Type B pancreatic cell (in vitro differentiated cells): ENCODE measurements around the gene GRM4. TPM values are rescaled to one million over a fixed set of nuclear protein-coding genes. Genes with fewer than 3 reads are reported as not detected.
"Not testable (repeated sequence)": the region's sequence is repeated elsewhere in the genome, so short reads cannot be mapped to it uniquely, and the experiment has no call there.

Experiments
- DNase-seq: peaks from one replicate; pipeline ENCODE4 v3.0.0; 2021; ENCODE audit warnings: mixed read lengths; ENCODE audit not compliant: unreplicated experiment; ENCODE audit errors: extremely low spot score
- H3K27ac Mint-ChIP-seq: 2 replicates; pipeline ENCODE4 v1.8.0; 2021; ENCODE audit warnings: mild to moderate bottlenecking, mixed read lengths
- H3K27me3 Mint-ChIP-seq: 2 replicates; pipeline ENCODE4 v1.8.0; 2021; ENCODE audit warnings: mixed read lengths
- H3K36me3 Mint-ChIP-seq: 2 replicates; pipeline ENCODE4 v1.8.0; 2021; ENCODE audit warnings: mixed read lengths
- H3K4me1 Mint-ChIP-seq: one replicate; pipeline ENCODE4 v1.8.0; 2021; ENCODE audit warnings: mixed read lengths; ENCODE audit not compliant: unreplicated experiment
- H3K4me3 Mint-ChIP-seq: 2 replicates; pipeline ENCODE4 v1.8.0; 2021; ENCODE audit warnings: mild to moderate bottlenecking, mixed read lengths
- H3K9me3 Mint-ChIP-seq: 2 replicates; pipeline ENCODE4 v1.8.0; 2021; ENCODE audit warnings: mixed read lengths
- long read RNA-seq: library from polyadenylated mRNA; unstranded; transcript quantifications from one replicate; pipeline ENCODE4 v2.0.0, GENCODE V29; 2020
- total RNA-seq: library from RNA; stranded (reverse); gene quantifications from 2 replicates; pipeline ENCODE4 v1.2.1, GENCODE V29; 2021; ENCODE audit warnings: low replicate concordance
- TF ChIP-seq, protein P1 (sequence below): fragments of 200-600 bp; sonication (generic); conservative IDR thresholded peaks from 2 replicates; pipeline ENCODE4 v1.5.0; 2021; ENCODE audit warnings: antibody characterized with exemption, mild to moderate bottlenecking

GRM4 gene
- 2.2 and 4.2 TPM in 2 replicates for total RNA-seq
- long read RNA-seq: 0 reads

DNA sequence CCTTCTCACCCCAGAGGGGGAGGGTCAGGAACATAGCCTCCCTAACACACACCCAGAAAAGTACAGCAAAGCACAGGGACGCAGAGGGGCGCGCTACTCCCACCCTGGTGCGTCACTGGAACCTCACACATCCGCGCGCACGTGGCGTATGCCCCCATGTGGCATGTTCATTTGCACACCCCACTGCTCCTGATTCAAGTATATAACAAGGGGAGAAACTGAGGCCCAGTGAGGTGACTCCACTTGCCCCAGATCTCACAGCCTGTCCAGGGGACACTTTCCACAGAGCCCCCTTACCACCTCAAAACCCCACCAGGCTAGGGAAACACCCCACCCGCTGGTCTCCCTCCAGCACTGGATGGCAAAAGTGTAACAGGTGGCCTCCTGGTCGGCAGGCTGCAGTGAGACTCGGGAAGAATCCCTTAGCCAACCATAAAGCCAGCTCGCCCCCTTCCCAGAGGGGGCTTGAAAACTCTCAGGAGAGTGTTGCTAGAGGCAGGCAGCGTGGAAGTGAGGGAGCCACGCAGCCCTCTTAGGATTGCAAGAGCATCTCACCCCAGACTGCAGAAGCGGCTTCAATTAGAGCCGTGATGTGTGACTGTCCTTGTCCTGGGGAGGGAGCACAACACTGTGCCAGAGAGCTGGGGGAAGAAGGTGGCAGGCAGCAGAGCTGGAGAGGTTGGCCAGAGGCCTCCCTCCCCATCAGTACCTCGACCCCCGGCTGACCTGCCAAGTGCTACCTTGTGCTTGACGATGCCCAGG lies at the start of gene GRM4:
Gene GRM4, minus strand, starts transcription at position 67 of the 762 bp plus-strand sequence. CDS start 12,591 bp downstream, outside the sequence.
- Mint-ChIP-seq H3K27me3 (peaks cover 80% of the 10 kb centered on the region), H3K4me3 (peak within 1 kb of the TSS; percentile 80), H3K27ac (no peak within 1 kb of the TSS), H3K4me1 (peaks cover 7% of the 10 kb centered on the region), H3K9me3 (no peaks in the 10 kb centered on the region), H3K36me3 (no peaks in the 10 kb centered on the region)
- TF ChIP-seq, protein P1, sequence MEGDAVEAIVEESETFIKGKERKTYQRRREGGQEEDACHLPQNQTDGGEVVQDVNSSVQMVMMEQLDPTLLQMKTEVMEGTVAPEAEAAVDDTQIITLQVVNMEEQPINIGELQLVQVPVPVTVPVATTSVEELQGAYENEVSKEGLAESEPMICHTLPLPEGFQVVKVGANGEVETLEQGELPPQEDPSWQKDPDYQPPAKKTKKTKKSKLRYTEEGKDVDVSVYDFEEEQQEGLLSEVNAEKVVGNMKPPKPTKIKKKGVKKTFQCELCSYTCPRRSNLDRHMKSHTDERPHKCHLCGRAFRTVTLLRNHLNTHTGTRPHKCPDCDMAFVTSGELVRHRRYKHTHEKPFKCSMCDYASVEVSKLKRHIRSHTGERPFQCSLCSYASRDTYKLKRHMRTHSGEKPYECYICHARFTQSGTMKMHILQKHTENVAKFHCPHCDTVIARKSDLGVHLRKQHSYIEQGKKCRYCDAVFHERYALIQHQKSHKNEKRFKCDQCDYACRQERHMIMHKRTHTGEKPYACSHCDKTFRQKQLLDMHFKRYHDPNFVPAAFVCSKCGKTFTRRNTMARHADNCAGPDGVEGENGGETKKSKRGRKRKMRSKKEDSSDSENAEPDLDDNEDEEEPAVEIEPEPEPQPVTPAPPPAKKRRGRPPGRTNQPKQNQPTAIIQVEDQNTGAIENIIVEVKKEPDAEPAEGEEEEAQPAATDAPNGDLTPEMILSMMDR: no peak
- no peak for DNase-seq

GRCh38 chr6:34194772-34195171 lies 48.9 kb upstream of the GRM4 start:
- TF ChIP-seq, protein P1: no peak
- Mint-ChIP-seq H3K36me3 (no peaks in the 10 kb centered on the region), H3K4me3 (no peak overlapping the region), H3K9me3 (no peaks in the 10 kb centered on the region), H3K4me1 (no peaks in the 10 kb centered on the region), H3K27ac (no peak overlapping the region), H3K27me3 (peaks cover 8% of the 10 kb centered on the region)
- no peak for DNase-seq

GRCh38 chr6:34190504-34191122 lies 44.7 kb upstream of the GRM4 start:
- no peaks in the 10 kb centered on the region for H3K9me3 Mint-ChIP-seq
- no peaks in the 10 kb centered on the region for H3K36me3 Mint-ChIP-seq
- TF ChIP-seq, protein P1: no peak
- DNase-seq: no peak
- peaks cover 5% of the 10 kb centered on the region for H3K27me3 Mint-ChIP-seq
- H3K4me3 Mint-ChIP-seq: no peak overlapping the region
- H3K4me1 Mint-ChIP-seq: no peaks in the 10 kb centered on the region
- no peak overlapping the region for H3K27ac Mint-ChIP-seq

- no peaks in the 10 kb centered on the region for H3K9me3 Mint-ChIP-seq
- no peaks in the 10 kb centered on the region for H3K36me3 Mint-ChIP-seq
- no peaks in the 10 kb centered on the region for H3K4me1 Mint-ChIP-seq
- TF ChIP-seq, protein P1: no peak
- no peak for DNase-seq
- H3K27ac Mint-ChIP-seq: no peak overlapping the region
- H3K27me3 Mint-ChIP-seq: peaks cover under 1% of the 10 kb centered on the region
- H3K4me3 Mint-ChIP-seq: no peak overlapping the region
Measured at GRCh38 chr6:34189806-34190503, 44.1 kb upstream of the GRM4 start.

- not testable (repeated sequence) for H3K4me3 Mint-ChIP-seq
Measured at GRCh38 chr6:34184726-34185125, 38.8 kb upstream of the GRM4 start.

More at GRCh38 chr6:34184726-34185125, 38.8 kb upstream of the GRM4 start:
- DNase-seq, H3K27me3 Mint-ChIP-seq, H3K27ac Mint-ChIP-seq, H3K36me3 Mint-ChIP-seq, H3K9me3 Mint-ChIP-seq, H3K4me1 Mint-ChIP-seq: not testable (repeated sequence)
